ENCODE measurements around the gene SEC24B.
"Not testable (repeated sequence)": the region's sequence is repeated elsewhere in the genome, so short reads cannot be mapped to it uniquely, and the experiment has no call there.

SEC24B gene

GRCh38 chr4:109511414-109511813 lies 77.8 kb downstream of the SEC24B start:
- Histone ChIP-seq H3K4me1 (no peaks in the 10 kb centered on the region), H3K27me3 (no peaks in the 10 kb centered on the region), H3K9me3 (no peaks in the 10 kb centered on the region), H3K36me3 (peaks cover 10% of the 10 kb centered on the region), H3K4me3 (ENCODE audit: low read depth, low read length) (no peak overlapping the region)
- no peak for TF ChIP-seq CTCF (IDR thresholded peaks at IDR 0.05; ENCODE audit: low read depth, low read length)
- DNase-seq, result no peak

GRCh38 chr4:109513368-109513767 lies 79.8 kb downstream of the SEC24B start:
- H3K36me3 ChIP-seq, result peaks cover 18% of the 10 kb centered on the region
- H3K4me1 ChIP-seq; H3K27me3 ChIP-seq; H3K4me3 ChIP-seq (ENCODE audit: low read depth, low read length); H3K9me3 ChIP-seq; DNase-seq: not testable (repeated sequence)

GRCh38 chr4:109532182-109532581 lies 98.6 kb downstream of the SEC24B start:
- TF ChIP-seq CTCF (IDR thresholded peaks at IDR 0.05; ENCODE audit: low read depth, low read length), result no peak
- Histone ChIP-seq H3K27me3 (no peaks in the 10 kb centered on the region), H3K9me3 (no peaks in the 10 kb centered on the region), H3K4me3 (ENCODE audit: low read depth, low read length) (no peak overlapping the region), H3K36me3 (peaks cover 59% of the 10 kb centered on the region), H3K4me1 (no peaks in the 10 kb centered on the region)
- no peak for DNase-seq

- Histone ChIP-seq H3K4me1 (no peaks in the 10 kb centered on the region), H3K27me3 (no peaks in the 10 kb centered on the region), H3K9me3 (no peaks in the 10 kb centered on the region), H3K4me3 (ENCODE audit: low read depth, low read length) (no peak overlapping the region), H3K36me3 (no peaks in the 10 kb centered on the region)
- DNase-seq, result no peak
- TF ChIP-seq CTCF (IDR thresholded peaks at IDR 0.05; ENCODE audit: low read depth, low read length), result no peak
Measured at GRCh38 chr4:109545401-109545800, 111.8 kb downstream of the SEC24B start.

- H3K4me1 ChIP-seq, result no peaks in the 10 kb centered on the region
- DNase-seq, result no peak
- no peaks in the 10 kb centered on the region for H3K36me3 ChIP-seq
- no peaks in the 10 kb centered on the region for H3K27me3 ChIP-seq
- no peaks in the 10 kb centered on the region for H3K9me3 ChIP-seq
- no peak for TF ChIP-seq CTCF (IDR thresholded peaks at IDR 0.05; ENCODE audit: low read depth, low read length)
- H3K4me3 ChIP-seq (ENCODE audit: low read depth, low read length), result no peak overlapping the region
Measured at GRCh38 chr4:109547394-109547793, 113.8 kb downstream of the SEC24B start.

GRCh38 chr4:109548655-109549054 lies 115.0 kb downstream of the SEC24B start:
- Histone ChIP-seq H3K36me3 (no peaks in the 10 kb centered on the region), H3K27me3 (no peaks in the 10 kb centered on the region), H3K4me1 (no peaks in the 10 kb centered on the region), H3K4me3 (ENCODE audit: low read depth, low read length) (no peak overlapping the region), H3K9me3 (no peaks in the 10 kb centered on the region)
- no peak for DNase-seq
- no peak for TF ChIP-seq CTCF (IDR thresholded peaks at IDR 0.05; ENCODE audit: low read depth, low read length)

- H3K4me3 ChIP-seq (ENCODE audit: low read depth, low read length), result no peak overlapping the region
- TF ChIP-seq CTCF (IDR thresholded peaks at IDR 0.05; ENCODE audit: low read depth, low read length), result no peak
- H3K4me1 ChIP-seq, result no peaks in the 10 kb centered on the region
- H3K36me3 ChIP-seq, result no peaks in the 10 kb centered on the region
- DNase-seq, result no peak
- H3K9me3 ChIP-seq, result no peaks in the 10 kb centered on the region
- no peaks in the 10 kb centered on the region for H3K27me3 ChIP-seq
Measured at GRCh38 chr4:109552237-109552636, 118.6 kb downstream of the SEC24B start.
